ENCODE data around the gene CCDC120. TPM values are rescaled to one million over a fixed set of nuclear protein-coding genes. Genes with fewer than 3 reads are reported as not detected.

The CCDC120 gene
- polyA plus RNA-seq, 3 donors = 0.11 to 0.89 TPM; not detected in 1

- no peak overlapping the region for H3K4me3 Mint-ChIP-seq
- Histone ChIP-seq H4K20me1 (ENCODE audit: insufficient read depth, low read length) (no peaks in the 10 kb centered on the region), H3K4me1 (ENCODE audit: control insufficient read depth in 1 of 2, insufficient read depth in 2 of 2, low read length in 2 of 2) (peaks cover 0 to 5% of the 10 kb centered on the region in 2 donors), H3K36me3 (replicated peaks in 1 of 2; ENCODE audit: control insufficient read depth in 1 of 2, insufficient read depth in 2 of 2, low read length in 2 of 2) (no peaks in the 10 kb centered on the region), H2AFZ (ENCODE audit: insufficient read depth, low read depth, low read length, poor library complexity, severe bottlenecking) (no peak overlapping the region), H3K4me3 (replicated peaks in 1 of 3; ENCODE audit: low read depth in 2 of 3, low read length in 3 of 3) (no peak overlapping the region), H3K79me2 (ENCODE audit: insufficient read depth, low read length) (no peaks in the 10 kb centered on the region), H3K27me3 (ENCODE audit: control insufficient read depth in 2 of 2, insufficient read depth in 2 of 2, low read length in 2 of 2) (no peaks in the 10 kb centered on the region), H3K27ac (ENCODE audit: low read depth in 1 of 2, low read length in 2 of 2) (no peak overlapping the region), H3K9me3 (replicated peaks in 1 of 2; ENCODE audit: control insufficient read depth in 1 of 2, insufficient read depth in 1 of 2, low read length in 2 of 2) (no peaks in the 10 kb centered on the region), H3K4me2 (replicated peaks; ENCODE audit: extremely low read depth, low read length, poor library complexity, severe bottlenecking) (no peak overlapping the region), H3K9ac (ENCODE audit: insufficient read depth, low read length, poor library complexity, severe bottlenecking) (no peak overlapping the region)
- H3K27me3 Mint-ChIP-seq (ENCODE audit: low read depth in 3 of 3) = peaks cover 0 to 2% (median 0%) of the 10 kb centered on the region in 3 donors
- H3K4me1 Mint-ChIP-seq = no peaks in the 10 kb centered on the region
- H3K9me3 Mint-ChIP-seq = peaks cover 0 to 3% (median 0%) of the 10 kb centered on the region in 7 donors
- H3K27ac Mint-ChIP-seq = peak overlapping the region in 2 of 7 donors; percentile 31 to 77
- intact Hi-C loops (cut with micrococcal nuclease) = no loop called here
- WGBS (ENCODE audit: insufficient coverage) = no CpG with 5 or more reads among the region's 9 CpGs
- no peak for TF ChIP-seq CTCF (IDR thresholded peaks at IDR 0.05)
- H3K36me3 Mint-ChIP-seq = no peaks in the 10 kb centered on the region
- no peak for DNase-seq
Measured at GRCh38 chrX:49063715-49064114, 4.9 kb downstream of the CCDC120 start.

- H3K27me3 Mint-ChIP-seq (ENCODE audit: low read depth in 3 of 3) = peaks cover 0 to 2% (median 0%) of the 10 kb centered on the region in 3 donors
- DNase-seq = no peak
- H3K4me2 ChIP-seq (replicated peaks; ENCODE audit: extremely low read depth, low read length, poor library complexity, severe bottlenecking) = no peak overlapping the region
- no peaks in the 10 kb centered on the region for H4K20me1 ChIP-seq (ENCODE audit: insufficient read depth, low read length)
- no peaks in the 10 kb centered on the region for H3K36me3 ChIP-seq (replicated peaks in 1 of 2; ENCODE audit: control insufficient read depth in 1 of 2, insufficient read depth in 2 of 2, low read length in 2 of 2)
- H3K4me3 ChIP-seq (replicated peaks in 1 of 3; ENCODE audit: low read depth in 2 of 3, low read length in 3 of 3) = no peak overlapping the region
- TF ChIP-seq CTCF (IDR thresholded peaks at IDR 0.05) = no peak
- H3K27ac ChIP-seq (ENCODE audit: low read depth in 1 of 2, low read length in 2 of 2) = no peak overlapping the region
- intact Hi-C loops (cut with micrococcal nuclease) = no loop called here
- no peak overlapping the region for H3K9ac ChIP-seq (ENCODE audit: insufficient read depth, low read length, poor library complexity, severe bottlenecking)
- H3K4me3 Mint-ChIP-seq = no peak overlapping the region
- H3K79me2 ChIP-seq (ENCODE audit: insufficient read depth, low read length) = no peaks in the 10 kb centered on the region
- 97% methylated on average over 11 of the region's 20 CpGs for WGBS (ENCODE audit: insufficient coverage)
- H2AFZ ChIP-seq (ENCODE audit: insufficient read depth, low read depth, low read length, poor library complexity, severe bottlenecking) = no peak overlapping the region
- peaks cover 0 to 5% of the 10 kb centered on the region in 2 donors for H3K4me1 ChIP-seq (ENCODE audit: control insufficient read depth in 1 of 2, insufficient read depth in 2 of 2, low read length in 2 of 2)
- no peaks in the 10 kb centered on the region for H3K27me3 ChIP-seq (ENCODE audit: control insufficient read depth in 2 of 2, insufficient read depth in 2 of 2, low read length in 2 of 2)
- H3K4me1 Mint-ChIP-seq = no peaks in the 10 kb centered on the region
- no peaks in the 10 kb centered on the region for H3K36me3 Mint-ChIP-seq
- H3K9me3 Mint-ChIP-seq = peaks cover 0 to 3% (median 0%) of the 10 kb centered on the region in 7 donors
- H3K9me3 ChIP-seq (replicated peaks in 1 of 2; ENCODE audit: control insufficient read depth in 1 of 2, insufficient read depth in 1 of 2, low read length in 2 of 2) = no peaks in the 10 kb centered on the region
- H3K27ac Mint-ChIP-seq = no peak overlapping the region
Measured at GRCh38 chrX:49064303-49064702, 5.5 kb downstream of the CCDC120 start.

All from CD14-positive monocyte (primary cell).